GM11168 (cell line): ENCODE data around the gene CAMTA1.

Experiments used
- in situ Hi-C: fragments of 300-500 bp; cut with MboI; formaldehyde crosslinking; loops from one replicate; pipeline ENCODE4 v1.12.0; 2022; ENCODE audit warnings: low sequenced_read_pairs; ENCODE audit not compliant: unreplicated experiment

CAMTA1 gene

DNA sequence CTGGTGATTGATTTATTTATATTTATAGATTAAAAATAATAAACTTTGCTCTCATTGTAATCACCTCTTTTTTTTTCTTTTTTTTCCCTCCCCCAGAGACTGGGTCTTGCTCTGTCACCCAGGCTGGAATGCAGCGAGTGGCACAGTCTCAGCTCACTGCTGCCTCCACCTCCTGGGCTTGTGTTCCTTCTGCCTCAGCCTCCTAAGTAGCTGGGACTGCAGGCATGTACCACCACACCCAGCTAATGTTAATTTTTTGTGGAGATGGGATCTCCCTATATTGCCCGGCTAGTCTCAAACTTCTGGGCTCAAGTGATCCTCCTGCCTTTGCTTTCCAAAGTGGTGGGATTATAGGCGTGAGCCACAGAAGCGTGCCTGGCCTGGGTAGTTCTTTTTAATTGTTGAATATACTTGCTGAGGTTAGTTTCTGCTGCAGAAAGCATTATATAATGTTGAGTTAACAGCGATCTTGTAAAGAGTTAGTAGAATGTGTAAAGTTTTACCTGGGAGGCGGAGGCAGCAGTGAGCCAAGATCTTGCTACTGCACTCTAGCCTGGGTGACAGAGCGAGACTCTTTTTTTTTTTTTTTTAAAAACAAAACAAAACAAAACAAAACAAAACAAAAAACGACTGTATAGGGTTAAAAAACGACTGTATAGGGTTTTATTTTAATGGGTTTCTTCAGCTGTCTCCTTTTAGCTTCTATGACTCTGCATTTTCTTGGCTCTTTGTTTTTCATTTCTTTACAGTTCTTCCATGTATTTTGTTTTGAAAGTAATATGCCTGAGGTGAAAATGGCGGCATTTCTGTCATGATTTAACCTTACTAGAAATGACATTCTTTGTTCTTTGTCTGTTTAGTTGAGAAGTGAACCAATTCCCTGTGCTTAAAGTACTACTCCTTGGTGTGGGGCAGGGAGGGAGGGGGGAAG, 82.7 kb downstream of the CAMTA1 start:
- in situ Hi-C loops: no loop called here

DNA sequence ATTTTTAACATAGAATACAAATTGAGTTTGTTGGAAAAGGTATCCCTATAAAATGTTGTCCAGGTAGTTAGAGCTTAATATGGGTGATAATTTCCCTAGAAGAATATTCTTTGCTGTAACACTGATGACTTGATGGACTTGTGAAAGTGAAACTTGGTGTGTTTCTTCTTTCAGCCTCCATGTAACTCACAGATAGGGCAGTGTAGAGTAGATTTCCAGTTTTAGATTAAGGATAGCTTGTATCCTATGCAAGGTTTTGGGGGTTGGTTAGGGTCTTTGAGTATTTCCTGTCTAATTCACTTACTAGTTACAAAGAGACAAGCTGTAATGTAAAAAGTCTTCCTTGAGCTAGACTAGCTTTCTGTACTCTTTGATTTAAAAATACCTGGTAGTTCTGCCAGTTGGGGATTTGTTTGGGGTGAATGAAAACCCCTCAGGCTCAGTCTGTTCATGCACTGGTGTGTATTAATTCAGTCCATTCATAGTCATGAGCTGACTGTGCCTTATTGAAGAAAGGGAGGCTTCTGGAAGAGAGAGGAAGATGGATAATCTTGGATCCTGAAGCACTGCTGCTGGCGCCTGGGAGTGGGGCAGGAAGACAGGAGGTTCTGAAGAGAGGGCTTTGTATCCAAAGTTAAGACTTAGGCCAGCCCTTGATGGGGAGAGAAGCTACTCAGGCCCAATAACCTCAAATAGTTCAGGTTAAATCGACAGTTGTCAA, 83.6 kb downstream of the CAMTA1 start:
- in situ Hi-C loops: no loop called here

DNA sequence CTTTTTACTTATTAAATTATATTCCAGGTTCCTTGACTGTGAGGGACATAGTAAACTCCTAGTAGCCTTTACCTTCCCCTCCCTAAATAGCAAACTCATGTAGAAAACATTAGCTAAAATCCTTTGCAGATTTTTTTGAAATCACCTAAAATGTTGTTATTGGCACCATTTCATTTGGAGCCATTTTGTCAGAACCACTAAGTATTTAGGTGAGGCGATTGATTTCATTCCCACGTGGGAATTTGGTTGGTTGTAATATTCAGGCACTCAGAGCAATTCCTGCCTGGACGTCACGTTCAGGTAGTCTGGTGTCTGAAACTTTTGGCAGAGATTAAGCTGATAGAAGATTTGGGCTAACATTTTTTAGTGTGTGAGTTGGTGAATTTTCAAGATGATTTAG, 84.3 kb downstream of the CAMTA1 start:
- in situ Hi-C loops: no loop called here

DNA sequence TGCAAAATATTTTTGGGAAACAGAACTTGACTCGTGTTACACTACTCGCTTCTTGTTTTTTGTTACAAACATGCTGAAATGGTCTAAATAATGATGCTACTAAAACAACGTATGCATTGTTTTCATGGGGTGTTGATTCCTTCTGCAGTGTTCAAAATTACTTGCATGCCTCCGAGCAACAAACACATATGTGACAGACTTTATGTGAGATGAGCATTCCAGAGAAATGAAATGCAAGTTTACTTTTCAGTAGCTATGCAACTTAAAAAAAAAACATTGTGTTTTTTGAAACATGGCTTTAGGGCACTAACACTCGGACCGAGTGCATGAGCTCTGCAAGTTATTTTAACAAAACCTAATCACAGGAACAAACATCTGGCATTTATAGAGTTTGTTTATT, 84.8 kb downstream of the CAMTA1 start:
- in situ Hi-C loops: no loop called here

DNA sequence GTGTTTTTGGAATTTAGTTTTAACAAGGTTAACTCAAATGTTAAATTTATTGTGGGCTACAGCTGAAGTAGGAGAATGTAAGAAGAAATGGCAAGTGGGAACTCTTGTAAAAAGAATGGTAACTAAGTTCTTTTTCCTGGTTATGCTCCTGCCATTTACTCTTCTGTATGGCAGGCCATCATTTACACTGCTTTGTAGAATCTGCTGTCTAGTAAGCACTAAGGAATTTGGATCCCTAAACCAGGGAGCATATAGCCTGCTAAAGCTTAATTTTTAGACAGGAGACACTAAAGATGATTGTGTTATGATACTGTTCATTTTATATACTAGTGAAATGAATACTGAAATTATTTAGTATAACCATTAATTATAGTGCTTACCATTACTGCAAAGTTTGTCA, 85.3 kb downstream of the CAMTA1 start:
- in situ Hi-C loops: no loop called here

DNA sequence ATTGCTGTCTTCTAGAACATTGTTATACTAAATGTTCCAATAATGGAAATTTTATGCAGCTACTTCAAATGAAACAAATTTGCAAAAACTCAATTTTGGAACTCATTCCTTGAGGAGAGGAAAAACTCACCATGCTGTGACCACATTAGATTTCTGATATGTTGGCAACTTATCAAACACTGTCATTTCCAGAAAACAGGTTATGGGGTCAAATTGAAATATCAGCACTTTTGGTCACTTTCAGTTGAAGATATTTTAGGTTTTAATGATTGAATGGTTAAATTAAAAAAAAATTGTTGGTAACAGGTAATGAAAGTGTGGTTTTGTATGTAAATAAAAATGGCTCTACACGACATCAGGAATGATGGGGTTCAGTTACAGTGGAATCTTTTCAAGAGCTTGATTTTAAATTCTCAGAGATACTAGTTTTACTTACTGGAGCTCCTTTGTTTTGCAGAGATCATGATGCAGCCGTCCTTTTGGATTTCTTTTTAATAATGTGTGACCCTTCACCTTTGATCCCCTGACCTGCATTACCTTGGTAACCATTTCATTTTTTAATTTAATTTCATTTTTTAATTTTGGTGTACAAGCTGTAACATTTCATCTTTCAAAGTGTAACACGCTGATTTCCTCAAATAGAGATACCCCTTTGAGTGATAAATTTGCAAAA, 86.2 kb downstream of the CAMTA1 start:
- in situ Hi-C loops: no loop called here

DNA sequence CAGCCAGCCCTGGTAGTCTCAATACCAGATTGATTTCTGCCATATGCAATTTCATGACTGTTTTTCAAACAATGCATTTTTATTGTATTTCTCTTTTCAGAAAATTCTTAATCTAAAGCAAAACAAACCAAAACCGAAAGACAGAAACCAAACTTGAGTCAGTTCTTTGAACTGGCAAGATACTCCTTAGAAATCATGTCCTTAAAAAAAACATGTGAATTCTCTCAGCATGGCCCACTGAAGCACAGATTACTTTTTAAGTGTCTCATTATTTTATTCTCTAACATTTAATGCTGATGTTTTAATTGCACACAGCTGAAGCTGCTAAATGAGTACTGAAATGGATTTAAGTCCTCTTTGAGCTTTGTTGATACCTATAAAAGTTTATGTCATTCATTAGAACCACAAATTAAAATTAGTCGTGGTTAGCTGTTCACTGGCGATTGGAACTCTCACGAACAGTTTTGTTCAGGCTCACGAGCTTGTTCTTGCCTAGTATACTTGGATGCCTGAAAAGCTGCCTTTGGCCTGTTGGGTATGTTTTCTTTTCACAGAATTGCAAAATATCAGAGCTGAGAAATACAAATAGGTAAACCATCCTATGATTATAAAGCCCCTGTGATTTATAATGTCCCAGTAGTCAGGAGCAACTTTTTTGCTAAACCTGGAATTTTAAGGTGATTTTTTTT, 87.5 kb downstream of the CAMTA1 start:
- in situ Hi-C loops: no loop called here

DNA sequence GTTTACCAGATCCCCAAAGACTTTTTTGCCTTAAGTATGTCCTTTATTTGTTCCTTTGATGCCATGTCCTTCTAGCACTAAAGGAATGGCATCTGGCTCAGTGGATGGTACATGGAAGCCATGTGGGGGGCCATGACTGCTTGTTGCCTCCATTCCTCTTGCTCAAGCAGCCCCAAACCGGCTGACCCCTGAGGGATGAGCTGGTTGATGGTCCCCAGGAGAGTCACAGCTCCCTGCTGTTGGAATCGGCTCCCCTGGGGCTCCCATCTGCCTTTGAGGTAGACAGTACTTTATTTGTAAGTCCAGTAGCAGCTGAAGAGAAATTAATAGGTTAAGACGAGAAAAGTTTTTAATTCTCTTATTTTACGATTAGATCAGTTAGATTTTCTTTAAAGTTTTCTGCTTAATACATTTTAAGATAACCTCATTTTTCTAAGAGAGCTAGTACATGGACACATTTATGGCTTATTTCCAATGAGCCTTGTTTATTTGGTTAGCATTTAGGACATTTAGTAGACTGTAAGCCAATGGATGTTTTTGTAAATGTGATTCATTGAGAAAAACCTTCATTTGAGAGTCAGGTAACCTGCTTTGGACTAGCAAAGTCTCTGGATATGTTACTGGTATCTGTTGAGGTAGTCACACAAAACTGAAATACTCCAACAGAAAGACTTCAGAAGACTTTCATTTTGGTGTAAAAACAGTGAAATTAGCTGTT, 88.2 kb downstream of the CAMTA1 start:
- in situ Hi-C loops: no loop called here

DNA sequence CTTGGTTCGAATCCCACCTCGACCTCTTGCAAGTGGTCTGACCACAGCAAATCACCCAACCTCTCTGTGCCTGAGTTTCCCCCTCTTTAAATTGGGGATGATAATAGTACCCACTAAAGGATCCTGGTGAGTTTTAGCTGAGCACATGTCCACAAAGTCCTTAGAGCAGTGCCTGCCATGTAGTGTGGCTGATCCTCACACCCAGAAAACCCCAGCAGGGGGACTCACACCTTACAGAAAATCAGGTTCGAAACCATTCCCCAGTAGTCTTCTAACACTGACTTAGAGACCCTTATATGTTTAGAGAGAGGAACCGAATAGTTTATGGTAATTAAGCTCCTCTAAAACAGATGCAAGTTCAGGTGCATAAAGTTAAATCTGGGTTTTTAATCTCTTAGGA, 89.0 kb downstream of the CAMTA1 start:
- in situ Hi-C loops: no loop called here

DNA sequence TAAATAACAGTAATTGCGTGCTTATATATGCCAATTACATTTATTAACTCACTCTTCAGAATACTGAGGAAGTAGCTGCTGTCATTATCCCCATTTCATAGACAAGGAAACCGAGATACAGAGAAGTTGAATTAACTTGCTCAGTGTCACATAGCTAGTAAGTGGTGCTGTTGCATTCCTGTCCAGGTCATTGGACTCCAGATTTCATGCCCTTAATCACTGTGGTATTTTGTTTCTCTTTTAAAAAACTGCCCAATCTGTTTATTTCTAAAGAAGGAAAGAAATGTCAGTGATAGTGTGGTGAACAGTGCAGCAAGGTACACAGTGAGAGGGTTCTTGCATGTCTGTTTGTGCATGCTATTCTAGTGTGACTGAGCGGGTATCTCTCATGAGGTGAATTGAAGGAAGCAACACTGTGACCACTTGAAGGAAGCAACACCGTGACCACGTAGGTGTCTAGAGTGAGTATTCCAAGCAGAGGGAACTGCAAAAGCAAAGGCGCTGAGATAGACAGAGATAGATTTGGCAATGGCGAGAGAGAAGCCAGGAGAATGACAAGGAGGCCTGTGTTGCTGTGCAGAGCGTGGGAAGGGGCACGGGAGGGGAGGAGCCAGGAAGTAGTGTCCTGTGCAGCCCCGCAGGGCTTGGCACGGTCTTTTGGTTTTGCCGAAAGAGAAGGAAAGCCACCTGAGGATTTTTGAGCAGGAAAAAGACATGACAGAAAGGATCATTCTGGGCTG, 95.9 kb downstream of the CAMTA1 start:
- in situ Hi-C loops: loop anchor here (25.0 kb wide), 1 partner anchor 144 kb away; no protein-coding TSS in a partner anchor

DNA sequence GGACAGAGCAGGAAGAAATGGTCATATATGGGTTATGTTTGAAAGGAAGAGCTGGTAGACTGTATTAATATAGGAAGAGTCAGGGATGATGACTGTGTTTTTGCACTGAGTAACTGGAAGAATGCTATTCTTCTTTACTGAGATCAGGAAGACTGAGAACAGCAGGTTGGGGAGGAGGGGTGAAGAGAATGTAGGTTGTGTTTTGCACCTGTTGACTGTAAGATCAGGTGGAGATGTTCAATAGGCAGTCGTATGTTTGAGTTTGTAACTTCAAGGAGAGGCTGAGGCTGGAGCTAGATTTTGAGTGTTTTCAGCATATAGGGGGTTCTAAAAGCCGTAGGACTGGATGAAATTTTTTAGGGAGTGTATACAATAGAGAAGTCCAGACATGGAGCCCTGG, 97.2 kb downstream of the CAMTA1 start:
- in situ Hi-C loops: loop anchor here (25.0 kb wide), 1 partner anchor 145 kb away; no protein-coding TSS in a partner anchor

DNA sequence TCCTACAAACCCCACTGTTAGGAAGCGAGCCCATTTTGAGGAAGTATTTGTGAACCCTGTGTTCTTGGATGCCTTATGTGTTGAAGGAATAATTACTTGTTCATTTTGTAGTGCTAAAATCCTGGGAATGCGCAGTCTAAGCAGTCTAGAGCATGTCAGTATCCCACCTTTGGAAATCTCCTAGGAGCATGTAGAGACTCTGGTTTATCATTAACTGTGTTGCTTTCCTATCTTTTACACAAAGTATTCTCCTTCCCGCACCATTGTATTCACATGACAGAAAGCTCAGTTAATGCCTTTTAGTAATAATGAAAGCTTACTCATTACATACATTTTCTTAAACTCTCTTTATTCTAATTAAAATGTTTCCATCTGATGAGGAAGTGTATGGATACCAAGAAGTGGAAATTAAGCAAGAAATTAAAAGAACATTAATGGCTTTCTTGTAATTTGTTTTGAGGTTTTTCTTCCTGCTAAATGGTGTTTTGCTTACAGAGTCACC, 99.4 kb downstream of the CAMTA1 start:
- in situ Hi-C loops: loop anchor here (25.0 kb wide), 1 partner anchor 147 kb away; no protein-coding TSS in a partner anchor

DNA sequence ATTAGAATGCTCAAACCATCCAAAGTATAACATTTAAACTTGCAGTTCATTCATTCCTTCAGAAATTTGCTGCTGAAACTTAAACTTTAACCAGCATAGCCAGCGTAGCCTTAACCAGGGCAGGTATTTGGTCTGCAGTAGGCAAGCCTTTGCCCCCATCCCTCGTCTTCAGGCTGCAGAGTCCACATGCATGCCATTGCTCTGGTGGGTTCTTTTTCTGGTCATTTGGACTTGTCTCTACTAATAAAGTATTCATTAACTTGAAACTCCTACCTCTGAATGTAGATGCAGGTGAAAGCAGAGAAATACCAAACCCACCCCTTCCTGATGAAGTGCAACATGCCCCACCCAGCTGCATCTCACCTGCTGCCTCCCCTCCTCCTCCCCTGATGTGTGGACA, 100.2 kb downstream of the CAMTA1 start:
- in situ Hi-C loops: loop anchor here (25.0 kb wide), 1 partner anchor 148 kb away; no protein-coding TSS in a partner anchor

DNA sequence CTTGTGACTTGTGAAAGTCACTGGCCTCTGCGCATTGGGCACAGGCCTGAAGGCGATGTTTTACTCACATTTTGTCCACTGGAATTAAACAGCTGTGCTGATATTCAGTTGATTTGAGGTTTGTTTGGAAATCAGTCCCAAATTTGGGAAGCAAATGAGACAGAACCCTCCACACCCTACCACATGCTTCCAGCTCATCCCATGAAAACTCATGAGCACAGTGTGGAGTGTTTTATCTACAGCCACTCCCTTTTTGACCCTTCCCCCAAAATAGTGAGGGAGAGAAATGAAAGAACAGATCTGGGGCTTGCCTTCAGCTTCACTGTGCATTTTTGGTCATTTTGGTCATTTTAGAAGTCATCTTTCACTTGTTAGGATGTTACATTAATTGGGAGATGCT, 101.3 kb downstream of the CAMTA1 start:
- in situ Hi-C loops: loop anchor here (25.0 kb wide), 1 partner anchor 149 kb away; no protein-coding TSS in a partner anchor

DNA sequence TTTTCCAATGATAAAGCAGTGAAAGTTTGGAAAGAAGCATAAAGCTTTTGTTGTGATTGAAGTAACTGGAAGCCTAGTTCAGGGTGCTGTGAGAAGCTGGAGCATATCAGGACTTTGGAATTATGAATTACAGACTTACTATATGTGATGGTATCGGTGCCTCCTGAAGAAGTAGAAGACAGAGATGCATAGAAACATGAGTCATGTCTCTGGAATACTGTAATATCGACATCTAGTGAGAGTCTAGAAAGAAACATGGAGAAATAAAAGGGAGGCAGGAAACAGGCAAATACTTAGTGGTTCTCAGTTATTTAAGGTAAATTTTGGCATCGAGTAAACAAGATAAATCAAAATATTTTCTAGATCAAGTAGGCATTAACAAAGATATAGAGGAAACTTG, 103.0 kb downstream of the CAMTA1 start:
- in situ Hi-C loops: loop anchor here (25.0 kb wide), 1 partner anchor 151 kb away; no protein-coding TSS in a partner anchor

DNA sequence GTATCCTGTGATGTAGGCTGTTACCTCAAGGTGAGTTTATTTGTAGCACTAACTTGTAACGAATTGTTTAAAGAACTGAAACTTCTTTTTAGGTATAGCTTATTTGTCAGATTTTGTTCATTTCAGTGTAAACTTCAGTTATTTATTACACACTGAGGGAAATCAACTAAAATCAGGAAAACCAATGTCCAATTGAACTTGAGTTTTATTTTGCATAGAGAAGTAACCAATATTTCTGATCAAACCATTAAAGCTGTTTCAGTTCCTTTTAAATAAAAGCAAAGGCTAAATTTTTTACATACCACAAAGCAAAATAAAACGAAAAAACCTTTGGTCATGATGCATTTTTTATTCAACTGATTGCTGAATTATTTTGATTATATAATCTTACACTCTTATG, 103.6 kb downstream of the CAMTA1 start:
- in situ Hi-C loops: loop anchor here (25.0 kb wide), 1 partner anchor 152 kb away; no protein-coding TSS in a partner anchor

DNA sequence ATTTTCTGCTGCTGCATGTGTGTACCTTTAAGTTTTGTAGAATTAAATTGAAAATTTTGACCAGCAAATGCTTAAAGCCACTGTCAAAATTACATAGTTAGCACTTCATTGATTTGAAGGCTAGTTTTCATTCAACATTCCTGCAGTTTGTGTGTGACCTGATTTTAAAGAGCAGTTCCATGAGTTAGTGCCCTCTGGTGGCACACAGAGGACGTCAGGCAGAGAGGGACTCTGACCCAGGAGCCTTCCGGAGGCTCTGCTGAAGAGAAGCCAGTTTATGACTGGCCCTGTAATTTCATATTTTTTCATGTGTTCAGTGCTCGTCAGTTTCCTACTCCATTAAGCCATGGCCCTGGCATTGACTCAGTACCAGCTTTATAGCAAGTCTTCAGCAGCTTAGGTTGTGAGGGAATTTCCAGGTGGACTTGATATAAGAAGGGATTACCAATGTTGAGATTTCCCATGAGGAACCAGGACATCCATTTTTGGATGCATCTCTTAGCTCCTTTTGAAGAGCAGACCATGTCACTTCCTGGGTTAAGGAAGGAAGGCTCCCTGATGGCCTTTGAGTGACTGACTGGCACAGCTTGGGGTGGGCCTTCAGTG, 104.7 kb downstream of the CAMTA1 start:
- in situ Hi-C loops: loop anchor here (25.0 kb wide), 1 partner anchor 153 kb away; no protein-coding TSS in a partner anchor

DNA sequence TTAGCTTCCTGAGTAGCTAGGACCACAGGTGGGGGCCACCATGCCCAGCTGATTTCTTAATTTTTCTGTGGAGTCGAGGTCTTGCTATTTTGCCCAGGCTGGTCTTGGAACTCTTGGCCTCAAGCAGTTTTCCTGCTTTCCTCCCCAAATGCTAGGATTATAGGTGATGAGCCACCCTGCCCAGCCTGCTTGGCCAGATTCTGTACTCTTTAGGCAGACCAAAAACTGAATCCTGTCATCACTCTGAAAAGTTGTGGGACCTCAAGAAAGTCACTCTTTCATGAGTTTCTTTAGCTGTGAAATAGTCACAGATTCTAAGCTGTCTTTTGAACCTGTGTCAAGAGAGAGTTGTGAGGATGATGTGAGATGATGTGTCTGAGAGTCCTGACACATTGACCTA, 105.4 kb downstream of the CAMTA1 start:
- in situ Hi-C loops: loop anchor here (25.0 kb wide), 1 partner anchor 153 kb away; no protein-coding TSS in a partner anchor
